Activated CD8-positive, alpha-beta T cell treated with anti-CD3 and anti-CD28 coated beads for 36 hours (primary cell): Measurements from ENCODE around the gene MNX1. TPM values are rescaled to one million over a fixed set of nuclear protein-coding genes. Genes with fewer than 3 reads are reported as not detected.

Experiments
- ATAC-seq: fragments of 200-7000 bp; cut with Tn5 transposase; one replicate; pipeline ENCODE4 v1.10.0; 2021; ENCODE audit warnings: mild to moderate bottlenecking, moderate library complexity
- CTCF ChIA-PET: fragments of 350-600 bp; sonication (Branson Sonifier 250); formaldehyde crosslinking; loops from one replicate; lab custom pipeline; 2021; ENCODE audit warnings: antibody characterized with exemption; lab: Charles Lee
- POLR2A ChIA-PET: fragments of 350-600 bp; sonication (Branson Sonifier 250); formaldehyde crosslinking; loops from one replicate; lab custom pipeline; 2021; ENCODE audit warnings: antibody characterized with exemption; lab: Charles Lee
- DNase-seq: peaks from one replicate; pipeline ENCODE4 v3.0.0-alpha.2; 2020
- H3K27ac Mint-ChIP-seq: one replicate; pipeline ENCODE4 v1.8.0; 2021; ENCODE audit warnings: mild to moderate bottlenecking, mixed read lengths
- H3K27me3 Mint-ChIP-seq: one replicate; pipeline ENCODE4 v1.8.0; 2021; ENCODE audit warnings: mixed read lengths
- H3K36me3 Mint-ChIP-seq: one replicate; pipeline ENCODE4 v1.8.0; 2021; ENCODE audit warnings: low read depth, mixed read lengths
- H3K4me1 Mint-ChIP-seq: one replicate; pipeline ENCODE4 v1.8.0; 2021; ENCODE audit warnings: low read depth, mixed read lengths
- H3K4me3 Mint-ChIP-seq: one replicate; pipeline ENCODE4 v1.8.0; 2021; ENCODE audit warnings: mild to moderate bottlenecking, moderate library complexity, mixed read lengths
- H3K9me3 Mint-ChIP-seq: one replicate; pipeline ENCODE4 v1.8.0; 2021; ENCODE audit warnings: mixed read lengths
- CTCF ChIP-seq: fragments of 200-600 bp; IDR thresholded peaks from one replicate; pipeline ENCODE4 v1.8.0; 2022; ENCODE audit warnings: antibody characterized with exemption, mild to moderate bottlenecking
- intact Hi-C: fragments of 100-400 bp; cut with micrococcal nuclease; formaldehyde crosslinking; loops from one replicate; pipeline ENCODE4 v1.10.0; 2022
- total RNA-seq, 2 experiments: library from RNA; stranded (reverse); gene quantifications; one replicate each; pipeline ENCODE4 v1.2.3, GENCODE V29; 2021

Gene MNX1
- total RNA-seq, 2 experiments from 2014 or later: not detected

GRCh38 chr7:156979007-156979606, 31.4 kb downstream of the MNX1 start:
- ATAC-seq: no peak
- peaks cover 7% of the 10 kb centered on the region for H3K9me3 Mint-ChIP-seq
- no peak for DNase-seq
- ChIA-PET POLR2A (interaction anchor here (1.3 kb wide), 1 partner anchor 13 kb away, joined by 3 read pairs; no protein-coding TSS in a partner anchor), CTCF (interaction anchor here (1.1 kb wide), 1 partner anchor 10 kb away, joined by 5 read pairs; no protein-coding TSS in a partner anchor)
- H3K27ac Mint-ChIP-seq: no peak overlapping the region
- H3K4me1 Mint-ChIP-seq: no peaks in the 10 kb centered on the region
- H3K4me3 Mint-ChIP-seq: no peak overlapping the region
- no peak for TF ChIP-seq CTCF
- H3K27me3 Mint-ChIP-seq: no peaks in the 10 kb centered on the region
- peaks cover 9% of the 10 kb centered on the region for H3K36me3 Mint-ChIP-seq
- intact Hi-C loops: no loop called here

- peaks cover 7% of the 10 kb centered on the region for H3K9me3 Mint-ChIP-seq
- H3K4me3 Mint-ChIP-seq: no peak overlapping the region
- intact Hi-C loops: no loop called here
- peaks cover 9% of the 10 kb centered on the region for H3K36me3 Mint-ChIP-seq
- ATAC-seq: no peak
- POLR2A ChIA-PET: no interaction called here
- no peak for DNase-seq
- CTCF ChIA-PET: no interaction called here
- no peaks in the 10 kb centered on the region for H3K4me1 Mint-ChIP-seq
- H3K27ac Mint-ChIP-seq: no peak overlapping the region
- no peak for TF ChIP-seq CTCF
- H3K27me3 Mint-ChIP-seq: no peaks in the 10 kb centered on the region
These were observed 34.8 kb downstream of the MNX1 start for GRCh38 chr7:156975620-156976019.

- H3K27ac Mint-ChIP-seq: no peak overlapping the region
These were observed 40.5 kb downstream of the MNX1 start for GRCh38 chr7:156969972-156970420.

GRCh38 chr7:156968183-156968582, 42.3 kb downstream of the MNX1 start:
- H3K36me3 Mint-ChIP-seq: peaks cover 26% of the 10 kb centered on the region
- ChIA-PET CTCF (interaction anchor here (0.8 to 5.2 kb wide), 3 partner anchors 8 to 18 kb away, joined by 3 to 29 read pairs (median 3); partner anchors contain the start of gene NOM1), POLR2A (interaction anchor here (2.6 kb wide), 1 partner anchor 10 kb away, joined by 7 read pairs; no protein-coding TSS in a partner anchor)
- H3K4me1 Mint-ChIP-seq: no peaks in the 10 kb centered on the region
- intact Hi-C loops: no loop called here
- H3K27me3 Mint-ChIP-seq: no peaks in the 10 kb centered on the region
- no peak for TF ChIP-seq CTCF
- no peak overlapping the region for H3K27ac Mint-ChIP-seq
- ATAC-seq (no peak), DNase-seq (no peak)
- H3K4me3 Mint-ChIP-seq: no peak overlapping the region
- no peaks in the 10 kb centered on the region for H3K9me3 Mint-ChIP-seq

More at GRCh38 chr7:156969972-156970420, 40.5 kb downstream of the MNX1 start:
- CTCF ChIA-PET: interaction anchor here (0.8 to 5.2 kb wide), 12 partner anchors 10 to 165 kb away, joined by 3 to 29 read pairs (median 4); partner anchors contain the start of gene NOM1
- no peak for DNase-seq
- no peaks in the 10 kb centered on the region for H3K9me3 Mint-ChIP-seq
- H3K36me3 Mint-ChIP-seq: peaks cover 19% of the 10 kb centered on the region
- H3K27me3 Mint-ChIP-seq: no peaks in the 10 kb centered on the region
- H3K4me3 Mint-ChIP-seq: no peak overlapping the region
- TF ChIP-seq CTCF: peak; percentile 55
- intact Hi-C loops: no loop called here
- H3K4me1 Mint-ChIP-seq: no peaks in the 10 kb centered on the region
- no peak for ATAC-seq
- POLR2A ChIA-PET: interaction anchor here (2.6 kb wide), 1 partner anchor 12 kb away, joined by 7 read pairs; no protein-coding TSS in a partner anchor

- ATAC-seq (no peak), DNase-seq (no peak)
- CTCF ChIA-PET: interaction anchor here (5.2 kb wide), 1 partner anchor 16 kb away, joined by 29 read pairs; the partner anchor contains the start of gene NOM1
- Mint-ChIP-seq H3K27me3 (no peaks in the 10 kb centered on the region), H3K36me3 (peaks cover 41% of the 10 kb centered on the region), H3K9me3 (no peaks in the 10 kb centered on the region), H3K4me3 (no peak overlapping the region), H3K4me1 (no peaks in the 10 kb centered on the region), H3K27ac (no peak overlapping the region)
- TF ChIP-seq CTCF: no peak
- POLR2A ChIA-PET: interaction anchor here (0.7 to 1.5 kb wide), 2 partner anchors 11 to 75 kb away, joined by 3 read pairs; no protein-coding TSS in a partner anchor
- intact Hi-C loops: no loop called here
These were observed 44.1 kb downstream of the MNX1 start for GRCh38 chr7:156966387-156966786.
